Lung (tissue), 12 donors: Measurements from ENCODE around the gene OVOL3. TPM values are rescaled to one million over a fixed set of nuclear protein-coding genes. Genes with fewer than 3 reads are reported as not detected.

Source experiments
- ATAC-seq: fragments of 200-7000 bp; cut with Tn5 transposase; one replicate; pipeline ENCODE4 v1.9.1; 2020; ENCODE audit warnings: moderate number of reproducible peaks; ENCODE audit not compliant: insufficient read depth, low FRiP score
- DNase-seq, 3 donors: peaks; one replicate each; pipeline ENCODE4 v3.0.0-alpha.2; 2013 to 2017
- H3K27ac ChIP-seq, 2 donors: one replicate each; pipeline ENCODE4 v1.5.1; 2013; ENCODE audit warnings: mild to moderate bottlenecking in 2 of 2, moderate library complexity in 2 of 2, control low read depth in 1 of 2, inconsistent platforms in 1 of 2, low read depth in 1 of 2, low read length in 1 of 2
- H3K27me3 ChIP-seq, 3 donors: one replicate each; pipeline ENCODE4 v1.5.1; 2013; ENCODE audit warnings: low read length in 2 of 3; ENCODE audit not compliant: control insufficient read depth in 3 of 3, insufficient read depth in 3 of 3
- H3K36me3 ChIP-seq, 4 donors: one replicate each; pipeline ENCODE4 v1.5.1; 2013; ENCODE audit warnings: low read length in 4 of 4, mild to moderate bottlenecking in 1 of 4, moderate library complexity in 1 of 4; ENCODE audit not compliant: control insufficient read depth in 4 of 4, insufficient read depth in 4 of 4
- H3K4me1 ChIP-seq, 5 donors: one replicate each; pipeline ENCODE4 v1.5.1; 2013; ENCODE audit warnings: low read length in 5 of 5, mild to moderate bottlenecking in 2 of 5, moderate library complexity in 1 of 5; ENCODE audit not compliant: control insufficient read depth in 5 of 5, insufficient read depth in 5 of 5
- H3K4me3 ChIP-seq: one replicate; pipeline ENCODE4 v1.5.1; 2013; ENCODE audit warnings: mild to moderate bottlenecking, control low read depth, moderate library complexity
- H3K9ac ChIP-seq, 2 donors: one replicate each; pipeline ENCODE4 v1.5.1; 2013; ENCODE audit warnings: low read length in 2 of 2, control low read depth in 1 of 2; ENCODE audit not compliant: insufficient read depth in 1 of 2
- H3K9me3 ChIP-seq, 4 donors: one replicate each; pipeline ENCODE4 v1.5.1; 2013; ENCODE audit warnings: low read length in 3 of 4, mild to moderate bottlenecking in 1 of 4, moderate library complexity in 1 of 4; ENCODE audit not compliant: control insufficient read depth in 4 of 4, insufficient read depth in 3 of 4
- WGBS, 2 donors: extraction: QIAGEN DNeasy Blood & Tissue Kit; methylation state at CpG; one replicate each; pipeline ENCODE4 v1.1.7; 2013; 5-methylcytosine and 5-hydroxymethylcytosine counted together
- polyA plus RNA-seq, 2 donors: library from polyadenylated mRNA; stranded (reverse); fragments of 200-250 nt; gene quantifications; one replicate each; pipeline ENCODE4 v1.2.1, GENCODE V29; 2013
- total RNA-seq, 2 donors: library from RNA; depleted of rRNA in 1 of 2; stranded (reverse); fragments of >200 nt in 1 of 2; gene quantifications; one replicate each; pipeline ENCODE4 v1.2.1, GENCODE V29; 2014 to 2021
- TF ChIP-seq, protein P1 (sequence below): IDR thresholded peaks from 2 replicates; pipeline ENCODE4 v1.5.1; 2012; ENCODE audit warnings: mild to moderate bottlenecking; ENCODE audit errors: control extremely low read depth, extremely low read depth
- donor health status: control.
- donor health status: control.
- donor health status: Bipolar disorder and iron deficiency.
- donor health status: healthy.
- donor health status: DM: yes; HTN: yes; CAD: no.

Gene OVOL3
- total and polyA plus RNA-seq, 4 donors = not detected

DNA sequence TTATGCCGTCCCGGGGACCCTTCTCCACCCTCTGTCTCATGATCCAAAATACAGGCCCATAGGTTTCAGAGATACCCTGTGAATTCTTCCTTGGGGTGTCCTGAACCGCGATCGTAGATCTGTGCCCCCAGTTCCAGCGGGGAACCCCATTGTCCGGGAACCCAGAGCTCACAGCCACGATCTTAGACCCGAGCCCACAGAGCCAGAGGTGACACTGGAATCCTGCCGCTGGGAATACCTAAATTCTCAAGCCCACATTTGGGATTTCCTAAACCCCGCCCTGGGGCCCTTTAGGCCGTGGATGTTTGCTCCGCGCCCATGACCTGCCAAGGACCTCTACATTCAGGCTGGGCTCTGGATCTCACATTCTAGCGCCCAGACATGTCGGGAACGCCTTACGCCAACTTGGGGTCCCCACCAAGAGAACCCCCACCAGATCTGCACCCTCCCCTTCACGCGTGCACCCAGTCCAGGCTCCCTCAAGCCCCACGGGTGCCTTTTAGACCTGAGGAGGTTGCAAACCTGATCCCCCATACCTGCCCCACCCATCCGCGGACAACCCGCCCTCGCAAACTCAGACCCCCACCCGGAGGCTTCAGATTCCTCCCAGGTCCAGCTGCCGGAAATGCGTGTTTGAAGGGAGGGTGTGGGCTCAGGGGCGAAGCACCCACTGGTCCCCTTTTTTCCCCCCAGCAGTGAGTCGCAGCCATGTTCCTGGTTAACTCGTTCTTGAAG, 29.5 kb downstream of the OVOL3 start:
- peak; percentile 14 for ATAC-seq
- TF ChIP-seq, protein P1, sequence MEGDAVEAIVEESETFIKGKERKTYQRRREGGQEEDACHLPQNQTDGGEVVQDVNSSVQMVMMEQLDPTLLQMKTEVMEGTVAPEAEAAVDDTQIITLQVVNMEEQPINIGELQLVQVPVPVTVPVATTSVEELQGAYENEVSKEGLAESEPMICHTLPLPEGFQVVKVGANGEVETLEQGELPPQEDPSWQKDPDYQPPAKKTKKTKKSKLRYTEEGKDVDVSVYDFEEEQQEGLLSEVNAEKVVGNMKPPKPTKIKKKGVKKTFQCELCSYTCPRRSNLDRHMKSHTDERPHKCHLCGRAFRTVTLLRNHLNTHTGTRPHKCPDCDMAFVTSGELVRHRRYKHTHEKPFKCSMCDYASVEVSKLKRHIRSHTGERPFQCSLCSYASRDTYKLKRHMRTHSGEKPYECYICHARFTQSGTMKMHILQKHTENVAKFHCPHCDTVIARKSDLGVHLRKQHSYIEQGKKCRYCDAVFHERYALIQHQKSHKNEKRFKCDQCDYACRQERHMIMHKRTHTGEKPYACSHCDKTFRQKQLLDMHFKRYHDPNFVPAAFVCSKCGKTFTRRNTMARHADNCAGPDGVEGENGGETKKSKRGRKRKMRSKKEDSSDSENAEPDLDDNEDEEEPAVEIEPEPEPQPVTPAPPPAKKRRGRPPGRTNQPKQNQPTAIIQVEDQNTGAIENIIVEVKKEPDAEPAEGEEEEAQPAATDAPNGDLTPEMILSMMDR = no peak

GRCh38 chr19:36141039-36141927, 30.3 kb downstream of the OVOL3 start:
- peak; percentile 78 to 87 (median 83) for DNase-seq
- TF ChIP-seq, protein P1 = no peak

More for the DNA sequence above, 29.5 kb downstream of the OVOL3 start:
- H3K36me3 ChIP-seq = peaks cover 8 to 20% (median 18%) of the 10 kb centered on the region in 4 donors
- peak; percentile 71 to 74 (median 73) for DNase-seq
- H3K27me3 ChIP-seq = no peaks in the 10 kb centered on the region
- 0% methylated on average over 31 of the region's 31 CpGs for WGBS, 2 donors
- no peaks in the 10 kb centered on the region for H3K9me3 ChIP-seq
- H3K4me1 ChIP-seq = peaks cover 0 to 7% (median 4%) of the 10 kb centered on the region in 5 donors
- peak overlapping the region; percentile 87 to 95 for H3K9ac ChIP-seq
- peak overlapping the region; percentile 88 for H3K4me3 ChIP-seq
- peak overlapping the region; percentile 98 to 99 for H3K27ac ChIP-seq

GRCh38 chr19:36142046-36142445, 31.1 kb downstream of the OVOL3 start:
- H3K27me3 ChIP-seq = no peaks in the 10 kb centered on the region
- DNase-seq = no peak
- H3K36me3 ChIP-seq = peaks cover 14 to 35% (median 30%) of the 10 kb centered on the region in 4 donors
- no peaks in the 10 kb centered on the region for H3K9me3 ChIP-seq
- H3K9ac ChIP-seq = no peak overlapping the region
- H3K4me3 ChIP-seq = no peak overlapping the region
- ATAC-seq = no peak
- TF ChIP-seq, protein P1 = no peak
- peaks cover 0 to 7% (median 4%) of the 10 kb centered on the region in 5 donors for H3K4me1 ChIP-seq
- 93 to 94% methylated on average over 14 of the region's 14 CpGs for whole genome bisulfite sequencing, 2 donors
- H3K27ac ChIP-seq = peak overlapping the region in 1 of 2 donors; percentile 98

More at GRCh38 chr19:36141039-36141927, 30.3 kb downstream of the OVOL3 start:
- H3K27me3 ChIP-seq = no peaks in the 10 kb centered on the region
- H3K4me3 ChIP-seq = peak overlapping the region; percentile 88
- no peak overlapping the region for H3K9ac ChIP-seq
- H3K4me1 ChIP-seq = peaks cover 0 to 7% (median 4%) of the 10 kb centered on the region in 5 donors
- peak; percentile 82 for ATAC-seq
- 22 to 28% methylated on average over 34 to 42 of the region's 42 CpGs for WGBS, 2 donors
- peak overlapping the region; percentile 98 to 99 for H3K27ac ChIP-seq
- H3K36me3 ChIP-seq = peaks cover 13 to 28% (median 26%) of the 10 kb centered on the region in 4 donors
- H3K9me3 ChIP-seq = no peaks in the 10 kb centered on the region
